GM12873 (cell line): ENCODE results near the gene ARHGAP32.

Experiments
- CTCF ChIP-seq: IDR thresholded peaks from 2 replicates; pipeline ENCODE4 v1.5.1; 2012; ENCODE audit warnings: low read depth, mild to moderate bottlenecking, moderate library complexity, low read length, control low read depth; ENCODE audit not compliant: insufficient read depth; ENCODE audit errors: missing control alignments

Gene ARHGAP32

GRCh38 chr11:128985880-128986279 is 206.2 kb downstream of the ARHGAP32 start:
- no peak for TF ChIP-seq CTCF

- TF ChIP-seq CTCF: no peak
Measured at GRCh38 chr11:128983023-128983422, 209.1 kb downstream of the ARHGAP32 start.

- no peak for TF ChIP-seq CTCF
Measured at GRCh38 chr11:128981254-128981653, 210.9 kb downstream of the ARHGAP32 start.

- no peak for TF ChIP-seq CTCF
Measured at GRCh38 chr11:128970598-128971190, 221.4 kb downstream of the ARHGAP32 start.

- TF ChIP-seq CTCF: no peak
Measured at GRCh38 chr11:128968916-128969315, 223.2 kb downstream of the ARHGAP32 start.

- no peak for TF ChIP-seq CTCF
Measured at GRCh38 chr11:128967578-128967977, 224.5 kb downstream of the ARHGAP32 start.

GRCh38 chr11:128965485-128965884 is 226.6 kb downstream of the ARHGAP32 start:
- no peak for TF ChIP-seq CTCF
